H9 (cell line): ENCODE measurements around the gene SPRR2B. TPM values are rescaled to one million over a fixed set of nuclear protein-coding genes. Genes with fewer than 3 reads are reported as not detected.

Experiments used
- DNase-seq: peaks from one replicate; pipeline ENCODE4 v3.0.0-alpha.2; 2017
- H2AFZ ChIP-seq: one replicate; pipeline ENCODE4 v1.6.1; 2013; ENCODE audit warnings: mild to moderate bottlenecking, low read length, control low read depth, moderate library complexity
- H2AK5ac ChIP-seq: 2 replicates; pipeline ENCODE4 v1.6.1; 2013; ENCODE audit warnings: low read length, control low read depth, mixed read lengths; ENCODE audit not compliant: insufficient read length
- H2BK120ac ChIP-seq: one replicate; pipeline ENCODE4 v1.6.1; 2013; ENCODE audit warnings: low read depth, mild to moderate bottlenecking, low read length, control low read depth, inconsistent platforms; ENCODE audit not compliant: poor library complexity, severe bottlenecking
- H2BK12ac ChIP-seq: 2 replicates; pipeline ENCODE4 v1.6.1; 2013; ENCODE audit warnings: low read length, control low read depth, mixed read lengths, low read depth; ENCODE audit not compliant: insufficient read length
- H2BK15ac ChIP-seq: 2 replicates; pipeline ENCODE4 v1.6.1; 2013; ENCODE audit warnings: low read depth, low read length, control low read depth
- H2BK20ac ChIP-seq: one replicate; pipeline ENCODE4 v1.6.1; 2013; ENCODE audit warnings: low read depth, mild to moderate bottlenecking, low read length, control low read depth, inconsistent platforms; ENCODE audit not compliant: poor library complexity, severe bottlenecking
- H2BK5ac ChIP-seq: 2 replicates; pipeline ENCODE4 v1.6.1; 2013; ENCODE audit warnings: low read length, control low read depth, mixed read lengths; ENCODE audit not compliant: insufficient read length
- H3K14ac ChIP-seq: 2 replicates; pipeline ENCODE4 v1.6.1; 2013; ENCODE audit warnings: low read length, control low read depth; ENCODE audit not compliant: insufficient read depth
- H3K18ac ChIP-seq: 2 replicates; pipeline ENCODE4 v1.6.1; 2013; ENCODE audit warnings: low read depth, mild to moderate bottlenecking, mixed read lengths, low read length, control low read depth; ENCODE audit not compliant: insufficient read length
- H3K23ac ChIP-seq: 2 replicates; pipeline ENCODE4 v1.6.1; 2013; ENCODE audit warnings: low read length, control low read depth, mixed read lengths, low read depth; ENCODE audit not compliant: insufficient read length
- H3K23me2 ChIP-seq: 2 replicates; pipeline ENCODE4 v1.6.1; 2013; ENCODE audit warnings: low read depth, mild to moderate bottlenecking, mixed read lengths, low read length, control low read depth; ENCODE audit not compliant: insufficient read length, poor library complexity, severe bottlenecking
- H3K27ac ChIP-seq: 2 replicates; pipeline ENCODE4 v1.5.1; 2013; ENCODE audit warnings: low read length, control low read depth, mixed read lengths, low read depth; ENCODE audit not compliant: insufficient read length
- H3K27me3 ChIP-seq: 2 replicates; pipeline ENCODE4 v1.6.1; 2013; ENCODE audit warnings: low read length, control low read depth, inconsistent platforms; ENCODE audit not compliant: insufficient read depth
- H3K4ac ChIP-seq: 2 replicates; pipeline ENCODE4 v1.6.1; 2013; ENCODE audit warnings: low read depth, mild to moderate bottlenecking, control low read depth, inconsistent platforms, low read length, moderate library complexity
- H3K4me1 ChIP-seq: 2 replicates; pipeline ENCODE4 v1.6.1; 2013; ENCODE audit warnings: low read length, control low read depth, inconsistent platforms; ENCODE audit not compliant: insufficient read depth
- H3K4me2 ChIP-seq: 2 replicates; pipeline ENCODE4 v1.6.1; 2013; ENCODE audit warnings: low read length, control low read depth, mixed read lengths; ENCODE audit not compliant: insufficient read length, insufficient read depth
- H3K56ac ChIP-seq: 2 replicates; pipeline ENCODE4 v1.6.1; 2013; ENCODE audit warnings: low read depth, mild to moderate bottlenecking, mixed read lengths, low read length, control low read depth; ENCODE audit not compliant: insufficient read length
- H3K79me1 ChIP-seq: 2 replicates; pipeline ENCODE4 v1.6.1; 2013; ENCODE audit warnings: low read depth, mild to moderate bottlenecking, moderate library complexity, low read length, control low read depth, inconsistent platforms; ENCODE audit not compliant: insufficient read depth, poor library complexity, severe bottlenecking
- H3K79me2 ChIP-seq: 2 replicates; pipeline ENCODE4 v1.6.1; 2013; ENCODE audit warnings: low read length, control low read depth, inconsistent platforms; ENCODE audit not compliant: insufficient read depth
- H3K9ac ChIP-seq: 2 replicates; pipeline ENCODE4 v1.6.1; 2013; ENCODE audit warnings: low read length, control low read depth, mixed read lengths; ENCODE audit not compliant: insufficient read length; ENCODE audit errors: extremely low read depth
- H3K9me3 ChIP-seq: one replicate; pipeline ENCODE4 v1.6.1; 2013; ENCODE audit warnings: low read depth, low read length, inconsistent platforms; ENCODE audit not compliant: control insufficient read depth
- H3T11ph ChIP-seq: one replicate; pipeline ENCODE4 v1.6.1; 2013; ENCODE audit warnings: mild to moderate bottlenecking, low read length, control low read depth, inconsistent platforms
- H4K20me1 ChIP-seq: one replicate; pipeline ENCODE4 v1.6.1; 2013; ENCODE audit not compliant: control insufficient read depth, insufficient read length, insufficient read depth
- H4K5ac ChIP-seq: 2 replicates; pipeline ENCODE4 v1.6.1; 2013; ENCODE audit warnings: low read depth, mild to moderate bottlenecking, mixed read lengths, low read length, control low read depth; ENCODE audit not compliant: insufficient read length
- H4K8ac ChIP-seq: replicated peaks from 2 replicates; pipeline ENCODE4 v1.6.1; 2013; ENCODE audit warnings: low read length, control low read depth, mixed read lengths, low read depth; ENCODE audit not compliant: insufficient read length
- H4K91ac ChIP-seq: 2 replicates; pipeline ENCODE4 v1.6.1; 2013; ENCODE audit warnings: low read depth, mild to moderate bottlenecking, moderate library complexity, mixed read lengths, low read length, control low read depth; ENCODE audit not compliant: insufficient read length
- H3K27ac Mint-ChIP-seq, 3 experiments: 2 replicates in 2 of 3; 3 replicates in 1 of 3; pipeline ENCODE4 v1.8.0; 2020 to 2021; ENCODE audit warnings: mixed read lengths in 3 of 3, mild to moderate bottlenecking in 1 of 3, moderate library complexity in 1 of 3
- H3K27me3 Mint-ChIP-seq: 2 replicates; pipeline ENCODE4 v1.8.0; 2021; ENCODE audit warnings: low read depth, mild to moderate bottlenecking, moderate library complexity, mixed read lengths
- H3K36me3 Mint-ChIP-seq, 3 experiments: 2 replicates in 2 of 3; 3 replicates in 1 of 3; pipeline ENCODE4 v1.8.0; 2020 to 2021; ENCODE audit warnings: low read depth in 3 of 3, mixed read lengths in 3 of 3; ENCODE audit not compliant: insufficient read depth in 1 of 3
- H3K4me1 Mint-ChIP-seq, 2 experiments: 2 replicates each; pipeline ENCODE4 v1.8.0; 2020; ENCODE audit warnings: mixed read lengths in 2 of 2
- H3K4me3 Mint-ChIP-seq, 2 experiments: 2 replicates in 1 of 2; 3 replicates in 1 of 2; pipeline ENCODE4 v1.8.0; 2020 to 2021; ENCODE audit warnings: mild to moderate bottlenecking in 2 of 2, mixed read lengths in 2 of 2, moderate library complexity in 1 of 2
- H3K9me3 Mint-ChIP-seq, 2 experiments: 2 replicates in 1 of 2; 3 replicates in 1 of 2; pipeline ENCODE4 v1.8.0; 2020; ENCODE audit warnings: mild to moderate bottlenecking in 2 of 2, mixed read lengths in 2 of 2, moderate library complexity in 1 of 2
- CTCF ChIP-seq: fragments of 200-600 bp; sonication (generic); conservative IDR thresholded peaks from 3 replicates; pipeline ENCODE4 v1.8.0; 2021; ENCODE audit warnings: antibody characterized with exemption, mild to moderate bottlenecking
- WGBS: extraction: QIAGEN DNeasy Blood & Tissue Kit; methylation state at CpG from one replicate; pipeline ENCODE4 v1.1.7; 2013; ENCODE audit warnings: missing lambda C conversion rate, low lambda C conversion rate, mixed read lengths; ENCODE audit not compliant: insufficient read length; ENCODE audit errors: extremely low coverage; 5-methylcytosine and 5-hydroxymethylcytosine counted together
- total RNA-seq: library from RNA; stranded (reverse); gene quantifications from 2 replicates; pipeline ENCODE4 v1.2.1, GENCODE V29; 2021

SPRR2B gene
- total RNA-seq, 1 experiment from 2014 or later = not detected

GRCh38 chr1:153040950-153041631 is 30.3 kb downstream of the SPRR2B start, which contains the start of gene SPRR2D:
Gene SPRR2D, minus strand, starts transcription at chr1:153041120. Its CDS starts 774 bp downstream, at chr1:153040346.
- Histone ChIP-seq H2BK5ac (no peak within 1 kb of the TSS), H4K8ac (no peak within 1 kb of the TSS), H3K4me2 (no peak within 1 kb of the TSS), H3K23ac (no peak within 1 kb of the TSS), H3K18ac (no peak within 1 kb of the TSS), H3K9ac (no peak within 1 kb of the TSS), H3K9me3 (no peaks in the 10 kb centered on the region), H3K4ac (no peak within 1 kb of the TSS), H2BK20ac (no peak within 1 kb of the TSS), H3K4me1 (no peaks in the 10 kb centered on the region), H3K14ac (no peak within 1 kb of the TSS), H4K91ac (no peak within 1 kb of the TSS), H3K79me1 (no peaks in the 10 kb centered on the region), H3T11ph (no peak within 1 kb of the TSS), H3K27me3 (no peaks in the 10 kb centered on the region), H2BK120ac (no peak within 1 kb of the TSS), H4K20me1 (no peaks in the 10 kb centered on the region), H3K56ac (no peak within 1 kb of the TSS), H2BK15ac (no peak within 1 kb of the TSS), H2BK12ac (no peak within 1 kb of the TSS), H3K27ac (no peak within 1 kb of the TSS), H3K79me2 (no peaks in the 10 kb centered on the region), H3K23me2 (no peaks in the 10 kb centered on the region), H2AK5ac (no peak within 1 kb of the TSS), H2AFZ (no peak within 1 kb of the TSS), H4K5ac (no peak within 1 kb of the TSS)
- H3K4me1 Mint-ChIP-seq = no peaks in the 10 kb centered on the region
- no peak within 1 kb of the TSS for H3K4me3 Mint-ChIP-seq
- DNase-seq = no peak
- H3K9me3 Mint-ChIP-seq = no peaks in the 10 kb centered on the region
- H3K36me3 Mint-ChIP-seq = no peaks in the 10 kb centered on the region
- no peak for TF ChIP-seq CTCF
- no peak within 1 kb of the TSS for H3K27ac Mint-ChIP-seq
- WGBS = no CpG with 5 or more reads among the region's 4 CpGs
- H3K27me3 Mint-ChIP-seq = no peaks in the 10 kb centered on the region; the same call in 1 of the 2 replicates
